ENCODE measurements around the gene ERMARD.

Gene ERMARD

GRCh38 chr6:169802790-169803189, 51.4 kb downstream of the ERMARD start:
- H4K20me1 ChIP-seq (ENCODE audit: low read depth, low read length) = no peaks in the 10 kb centered on the region
- no peak overlapping the region for H3K4me2 ChIP-seq (ENCODE audit: low read depth, low read length, poor library complexity, severe bottlenecking)
- no peak overlapping the region for H3K27ac ChIP-seq (ENCODE audit: low read depth, low read length)

GRCh38 chr6:169803271-169803811, 51.9 kb downstream of the ERMARD start:
- Histone ChIP-seq H2AFZ (ENCODE audit: low read depth, low read length, severe bottlenecking) (no peak overlapping the region), H3K79me2 (ENCODE audit: insufficient read depth, low read length) (no peaks in the 10 kb centered on the region), H3K4me2 (ENCODE audit: low read depth, low read length, poor library complexity, severe bottlenecking) (no peak overlapping the region), H3K27ac (ENCODE audit: low read depth, low read length) (no peak overlapping the region), H3K36me3 (ENCODE audit: low read length) (no peaks in the 10 kb centered on the region), H3K9ac (ENCODE audit: low read length) (no peak overlapping the region), H3K4me3 (ENCODE audit: insufficient read depth, low read length, poor library complexity, severe bottlenecking) (no peak overlapping the region), H3K27me3 (ENCODE audit: low read length) (no peaks in the 10 kb centered on the region), H3K9me3 (ENCODE audit: insufficient read depth, low read length) (no peaks in the 10 kb centered on the region), H3K9me2 (replicated peaks; ENCODE audit: insufficient read depth, low read length) (no peaks in the 10 kb centered on the region), H3F3A (ENCODE audit: insufficient read depth) (no peaks in the 10 kb centered on the region), H4K20me1 (ENCODE audit: low read depth, low read length) (no peaks in the 10 kb centered on the region)
- no peak for TF ChIP-seq EZH2phosphoT487 (conservative IDR thresholded peaks at IDR 0.05; ENCODE audit: low read length)
- TF ChIP-seq CTCF (IDR thresholded peaks at IDR 0.05; ENCODE audit: insufficient read depth, low read length, poor library complexity, severe bottlenecking) = no peak

More at GRCh38 chr6:169802790-169803189, 51.4 kb downstream of the ERMARD start:
- no peak for TF ChIP-seq EZH2phosphoT487 (conservative IDR thresholded peaks at IDR 0.05; ENCODE audit: low read length)
- TF ChIP-seq CTCF (IDR thresholded peaks at IDR 0.05; ENCODE audit: insufficient read depth, low read length, poor library complexity, severe bottlenecking) = no peak
- no peak overlapping the region for H3K4me3 ChIP-seq (ENCODE audit: insufficient read depth, low read length, poor library complexity, severe bottlenecking)
- H3K9ac ChIP-seq (ENCODE audit: low read length) = no peak overlapping the region
- no peaks in the 10 kb centered on the region for H3K9me3 ChIP-seq (ENCODE audit: insufficient read depth, low read length)
- no peaks in the 10 kb centered on the region for H3F3A ChIP-seq (ENCODE audit: insufficient read depth)
- no peaks in the 10 kb centered on the region for H3K36me3 ChIP-seq (ENCODE audit: low read length)
- H3K9me2 ChIP-seq (replicated peaks; ENCODE audit: insufficient read depth, low read length) = no peaks in the 10 kb centered on the region
- H2AFZ ChIP-seq (ENCODE audit: low read depth, low read length, severe bottlenecking) = no peak overlapping the region
- no peaks in the 10 kb centered on the region for H3K27me3 ChIP-seq (ENCODE audit: low read length)
- no peaks in the 10 kb centered on the region for H3K79me2 ChIP-seq (ENCODE audit: insufficient read depth, low read length)

GRCh38 chr6:169803816-169804340, 52.5 kb downstream of the ERMARD start:
- H4K20me1 ChIP-seq (ENCODE audit: low read depth, low read length) = no peaks in the 10 kb centered on the region
- no peaks in the 10 kb centered on the region for H3F3A ChIP-seq (ENCODE audit: insufficient read depth)
- no peaks in the 10 kb centered on the region for H3K27me3 ChIP-seq (ENCODE audit: low read length)
- H3K9ac ChIP-seq (ENCODE audit: low read length) = no peak overlapping the region
- H3K36me3 ChIP-seq (ENCODE audit: low read length) = no peaks in the 10 kb centered on the region
- H3K9me2 ChIP-seq (replicated peaks; ENCODE audit: insufficient read depth, low read length) = no peaks in the 10 kb centered on the region
- no peak overlapping the region for H3K4me2 ChIP-seq (ENCODE audit: low read depth, low read length, poor library complexity, severe bottlenecking)
- no peak overlapping the region for H3K4me3 ChIP-seq (ENCODE audit: insufficient read depth, low read length, poor library complexity, severe bottlenecking)
- no peak overlapping the region for H2AFZ ChIP-seq (ENCODE audit: low read depth, low read length, severe bottlenecking)
- no peak for TF ChIP-seq EZH2phosphoT487 (conservative IDR thresholded peaks at IDR 0.05; ENCODE audit: low read length)
- H3K27ac ChIP-seq (ENCODE audit: low read depth, low read length) = no peak overlapping the region
- H3K9me3 ChIP-seq (ENCODE audit: insufficient read depth, low read length) = no peaks in the 10 kb centered on the region
- no peaks in the 10 kb centered on the region for H3K79me2 ChIP-seq (ENCODE audit: insufficient read depth, low read length)

- Histone ChIP-seq H3F3A (ENCODE audit: insufficient read depth) (no peaks in the 10 kb centered on the region), H3K27ac (ENCODE audit: low read depth, low read length) (no peak overlapping the region), H4K20me1 (ENCODE audit: low read depth, low read length) (no peaks in the 10 kb centered on the region), H3K27me3 (ENCODE audit: low read length) (no peaks in the 10 kb centered on the region), H3K9me2 (replicated peaks; ENCODE audit: insufficient read depth, low read length) (no peaks in the 10 kb centered on the region), H3K4me2 (ENCODE audit: low read depth, low read length, poor library complexity, severe bottlenecking) (no peak overlapping the region), H3K4me3 (ENCODE audit: insufficient read depth, low read length, poor library complexity, severe bottlenecking) (no peak overlapping the region), H3K36me3 (ENCODE audit: low read length) (no peaks in the 10 kb centered on the region), H3K79me2 (ENCODE audit: insufficient read depth, low read length) (no peaks in the 10 kb centered on the region), H3K9me3 (ENCODE audit: insufficient read depth, low read length) (no peaks in the 10 kb centered on the region), H2AFZ (ENCODE audit: low read depth, low read length, severe bottlenecking) (no peak overlapping the region), H3K9ac (ENCODE audit: low read length) (no peak overlapping the region)
- TF ChIP-seq EZH2phosphoT487 (conservative IDR thresholded peaks at IDR 0.05; ENCODE audit: low read length) = no peak
- TF ChIP-seq CTCF (IDR thresholded peaks at IDR 0.05; ENCODE audit: insufficient read depth, low read length, poor library complexity, severe bottlenecking) = no peak
Observed at GRCh38 chr6:169804427-169804826, 53.0 kb downstream of the ERMARD start.
